Raji (cell line): ENCODE results near the gene ELF4.

ENCODE experiments used
- POLR2A ChIP-seq: IDR thresholded peaks from 2 replicates; pipeline ENCODE4 v1.6.1; 2011; ENCODE audit warnings: low read depth, low read length, control low read depth; ENCODE audit not compliant: insufficient read depth

ELF4 gene

GRCh38 chrX:130079824-130080406 is 30.4 kb downstream of the ELF4 start:
- TF ChIP-seq POLR2A: no peak

GRCh38 chrX:130075777-130076176 is 34.5 kb downstream of the ELF4 start:
- no peak for TF ChIP-seq POLR2A

- TF ChIP-seq POLR2A: no peak
Observed at GRCh38 chrX:130072345-130072740, 38.0 kb downstream of the ELF4 start.

GRCh38 chrX:130071611-130072344 is 38.5 kb downstream of the ELF4 start:
- TF ChIP-seq POLR2A: no peak

GRCh38 chrX:130066975-130067615 is 43.2 kb downstream of the ELF4 start:
- TF ChIP-seq POLR2A: no peak

GRCh38 chrX:130060122-130061069 is 49.9 kb downstream of the ELF4 start:
- TF ChIP-seq POLR2A: no peak

GRCh38 chrX:130058652-130059051 is 51.6 kb downstream of the ELF4 start:
- TF ChIP-seq POLR2A: no peak

- no peak for TF ChIP-seq POLR2A
Observed at GRCh38 chrX:130057209-130057608, 53.1 kb downstream of the ELF4 start.

GRCh38 chrX:130055899-130056298 is 54.4 kb downstream of the ELF4 start:
- TF ChIP-seq POLR2A: no peak

GRCh38 chrX:130055103-130055502 is 55.2 kb downstream of the ELF4 start:
- no peak for TF ChIP-seq POLR2A

- TF ChIP-seq POLR2A: no peak
Observed at GRCh38 chrX:130053236-130053635, 57.1 kb downstream of the ELF4 start.

- TF ChIP-seq POLR2A: no peak
Observed at GRCh38 chrX:130051176-130051845, 59.0 kb downstream of the ELF4 start.

- no peak for TF ChIP-seq POLR2A
Observed at GRCh38 chrX:130049821-130050220, 60.5 kb downstream of the ELF4 start.

- no peak for TF ChIP-seq POLR2A
Observed at GRCh38 chrX:130048686-130049222, 61.5 kb downstream of the ELF4 start.
